Mesendoderm (in vitro differentiated cells): ENCODE results near the gene NKD2.

ENCODE experiments used
- DNase-seq: peaks from one replicate; pipeline ENCODE4 v3.0.0; 2013
- H2AK5ac ChIP-seq: 2 replicates; pipeline ENCODE4 v1.6.1; 2013; ENCODE audit warnings: low read length, inconsistent platforms
- H2BK120ac ChIP-seq: 2 replicates; pipeline ENCODE4 v1.6.1; 2013; ENCODE audit warnings: low read depth, mild to moderate bottlenecking, low read length, moderate library complexity, mixed read lengths
- H2BK15ac ChIP-seq: replicated peaks from 2 replicates; pipeline ENCODE4 v1.6.1; 2013; ENCODE audit warnings: low read depth, mild to moderate bottlenecking, moderate library complexity
- H2BK5ac ChIP-seq: 2 replicates; pipeline ENCODE4 v1.6.1; 2013; ENCODE audit warnings: low read length, inconsistent platforms
- H3K18ac ChIP-seq: 2 replicates; pipeline ENCODE4 v1.6.1; 2013; ENCODE audit warnings: mild to moderate bottlenecking, low read length, mixed read lengths
- H3K23ac ChIP-seq: one replicate; pipeline ENCODE4 v1.6.1; 2013; ENCODE audit warnings: low read length
- H3K27ac ChIP-seq: 2 replicates; pipeline ENCODE4 v1.5.1; 2013; ENCODE audit warnings: low read depth, mild to moderate bottlenecking, inconsistent platforms, low read length, moderate library complexity
- H3K27me3 ChIP-seq: 2 replicates; pipeline ENCODE4 v1.6.1; 2013; ENCODE audit warnings: low read length, control low read depth, mild to moderate bottlenecking, inconsistent platforms; ENCODE audit not compliant: insufficient read depth, poor library complexity
- H3K36me3 ChIP-seq: 2 replicates; pipeline ENCODE4 v1.6.1; 2013; ENCODE audit warnings: low read length, inconsistent platforms; ENCODE audit not compliant: control insufficient read depth, insufficient read depth
- H3K4ac ChIP-seq: one replicate; pipeline ENCODE4 v1.6.1; 2013; ENCODE audit warnings: low read depth, mild to moderate bottlenecking, low read length, moderate library complexity
- H3K4me1 ChIP-seq: 2 replicates; pipeline ENCODE4 v1.6.1; 2013; ENCODE audit warnings: low read depth, low read length, inconsistent platforms; ENCODE audit not compliant: control insufficient read depth
- H3K4me2 ChIP-seq: 2 replicates; pipeline ENCODE4 v1.6.1; 2013; ENCODE audit warnings: low read length
- H3K4me3 ChIP-seq: 2 replicates; pipeline ENCODE4 v1.5.1; 2013; ENCODE audit warnings: mild to moderate bottlenecking, low read length
- H3K56ac ChIP-seq: one replicate; pipeline ENCODE4 v1.6.1; 2013; ENCODE audit warnings: low read length
- H3K79me1 ChIP-seq: 2 replicates; pipeline ENCODE4 v1.6.1; 2013; ENCODE audit warnings: low read length, inconsistent platforms
- H3K79me2 ChIP-seq: 2 replicates; pipeline ENCODE4 v1.6.1; 2013; ENCODE audit warnings: mild to moderate bottlenecking, low read length; ENCODE audit not compliant: control insufficient read depth, insufficient read depth
- H3K9ac ChIP-seq: 2 replicates; pipeline ENCODE4 v1.6.1; 2013; ENCODE audit warnings: low read length, inconsistent platforms
- H4K5ac ChIP-seq: one replicate; pipeline ENCODE4 v1.6.1; 2013; ENCODE audit warnings: low read length
- H4K8ac ChIP-seq: one replicate; pipeline ENCODE4 v1.6.1; 2013; ENCODE audit warnings: low read depth, mild to moderate bottlenecking, control low read depth, low read length, moderate library complexity
- WGBS: extraction: QIAGEN DNeasy Blood & Tissue Kit; methylation state at CpG from one replicate; pipeline ENCODE4 v1.1.7; 2013; ENCODE audit warnings: low lambda C conversion rate, missing lambda C conversion rate; ENCODE audit not compliant: insufficient coverage; ENCODE audit errors: extremely low coverage; 5-methylcytosine and 5-hydroxymethylcytosine counted together

The NKD2 gene

GRCh38 chr5:1039706-1040260 is 31.2 kb downstream of the NKD2 start:
- Histone ChIP-seq H3K18ac (no peak overlapping the region), H3K23ac (no peak overlapping the region), H3K56ac (no peak overlapping the region), H3K4ac (no peak overlapping the region), H4K8ac (no peak overlapping the region), H3K36me3 (no peaks in the 10 kb centered on the region), H2BK5ac (no peak overlapping the region), H3K4me1 (no peaks in the 10 kb centered on the region), H2BK120ac (no peak overlapping the region), H3K27me3 (no peaks in the 10 kb centered on the region), H3K4me2 (no peak overlapping the region), H4K5ac (no peak overlapping the region), H3K79me1 (no peaks in the 10 kb centered on the region), H3K27ac (no peak overlapping the region), H3K9ac (no peak overlapping the region), H3K79me2 (no peaks in the 10 kb centered on the region), H2AK5ac (no peak overlapping the region), H3K4me3 (no peak overlapping the region), H2BK15ac (no peak overlapping the region)
- no CpG with 5 or more reads among the region's 18 CpGs for WGBS
- no peak for DNase-seq

GRCh38 chr5:1040571-1040970 is 32.0 kb downstream of the NKD2 start:
- Histone ChIP-seq H3K56ac (no peak overlapping the region), H4K5ac (no peak overlapping the region), H3K18ac (no peak overlapping the region), H3K4me2 (no peak overlapping the region), H3K4ac (no peak overlapping the region), H3K36me3 (no peaks in the 10 kb centered on the region), H3K23ac (no peak overlapping the region), H3K9ac (no peak overlapping the region), H3K4me3 (no peak overlapping the region), H3K27ac (no peak overlapping the region), H3K79me2 (no peaks in the 10 kb centered on the region), H2BK120ac (no peak overlapping the region), H2AK5ac (no peak overlapping the region), H2BK15ac (no peak overlapping the region), H2BK5ac (no peak overlapping the region), H3K79me1 (no peaks in the 10 kb centered on the region), H4K8ac (no peak overlapping the region), H3K27me3 (no peaks in the 10 kb centered on the region), H3K4me1 (no peaks in the 10 kb centered on the region)
- DNase-seq: no peak
- no CpG with 5 or more reads among the region's 10 CpGs for WGBS

GRCh38 chr5:1041225-1042143 is 32.9 kb downstream of the NKD2 start:
- Histone ChIP-seq H2BK5ac (no peak overlapping the region), H3K27ac (no peak overlapping the region), H2AK5ac (no peak overlapping the region), H3K27me3 (no peaks in the 10 kb centered on the region), H3K23ac (no peak overlapping the region), H3K9ac (no peak overlapping the region), H4K8ac (no peak overlapping the region), H3K4me2 (no peak overlapping the region), H3K79me1 (no peaks in the 10 kb centered on the region), H2BK120ac (no peak overlapping the region), H3K18ac (no peak overlapping the region), H3K4ac (no peak overlapping the region), H4K5ac (no peak overlapping the region), H3K4me3 (no peak overlapping the region), H2BK15ac (no peak overlapping the region), H3K4me1 (no peaks in the 10 kb centered on the region), H3K79me2 (no peaks in the 10 kb centered on the region), H3K56ac (no peak overlapping the region), H3K36me3 (no peaks in the 10 kb centered on the region)
- 100% methylated on average over 12 of the region's 15 CpGs for WGBS
- no peak for DNase-seq

GRCh38 chr5:1042626-1043025 is 34.0 kb downstream of the NKD2 start:
- 100% methylated on average over 7 of the region's 7 CpGs for WGBS
- no peak overlapping the region for H4K5ac ChIP-seq
- no peak overlapping the region for H3K9ac ChIP-seq
- no peaks in the 10 kb centered on the region for H3K79me1 ChIP-seq
- no peak overlapping the region for H2AK5ac ChIP-seq
- H3K27me3 ChIP-seq: no peaks in the 10 kb centered on the region
- H3K79me2 ChIP-seq: no peaks in the 10 kb centered on the region
- H3K56ac ChIP-seq: no peak overlapping the region
- H3K4me1 ChIP-seq: no peaks in the 10 kb centered on the region
- no peak overlapping the region for H3K23ac ChIP-seq
- no peak overlapping the region for H2BK5ac ChIP-seq
- H3K27ac ChIP-seq: no peak overlapping the region
- H2BK120ac ChIP-seq: no peak overlapping the region
- no peak for DNase-seq
- no peak overlapping the region for H3K4me2 ChIP-seq
- no peak overlapping the region for H2BK15ac ChIP-seq
- no peak overlapping the region for H3K18ac ChIP-seq
- H3K4ac ChIP-seq: no peak overlapping the region
- no peak overlapping the region for H4K8ac ChIP-seq
- no peak overlapping the region for H3K4me3 ChIP-seq
- H3K36me3 ChIP-seq: no peaks in the 10 kb centered on the region

GRCh38 chr5:1043327-1043726 is 34.7 kb downstream of the NKD2 start:
- H3K4me3 ChIP-seq: no peak overlapping the region
- no peak overlapping the region for H2BK5ac ChIP-seq
- no peak overlapping the region for H3K4me2 ChIP-seq
- no peaks in the 10 kb centered on the region for H3K79me2 ChIP-seq
- no peaks in the 10 kb centered on the region for H3K79me1 ChIP-seq
- no peak overlapping the region for H3K18ac ChIP-seq
- H3K23ac ChIP-seq: no peak overlapping the region
- H4K8ac ChIP-seq: no peak overlapping the region
- no peak overlapping the region for H3K56ac ChIP-seq
- H3K36me3 ChIP-seq: no peaks in the 10 kb centered on the region
- no peaks in the 10 kb centered on the region for H3K27me3 ChIP-seq
- H2AK5ac ChIP-seq: no peak overlapping the region
- H3K27ac ChIP-seq: no peak overlapping the region
- no peak overlapping the region for H2BK15ac ChIP-seq
- H4K5ac ChIP-seq: no peak overlapping the region
- H3K4ac ChIP-seq: no peak overlapping the region
- no peaks in the 10 kb centered on the region for H3K4me1 ChIP-seq
- 100% methylated on average over 7 of the region's 7 CpGs for WGBS
- H2BK120ac ChIP-seq: no peak overlapping the region
- H3K9ac ChIP-seq: no peak overlapping the region
- DNase-seq: no peak
